HG02852 (cell line): Measurements from ENCODE around the gene RASSF10.

Source experiments
- ATAC-seq: cut with Tn5 transposase; IDR thresholded peaks from one replicate; pipeline ENCODE4 v1.9.1; 2021; ENCODE audit warnings: mild to moderate bottlenecking, moderate library complexity; ENCODE audit not compliant: unreplicated experiment

RASSF10 gene

DNA sequence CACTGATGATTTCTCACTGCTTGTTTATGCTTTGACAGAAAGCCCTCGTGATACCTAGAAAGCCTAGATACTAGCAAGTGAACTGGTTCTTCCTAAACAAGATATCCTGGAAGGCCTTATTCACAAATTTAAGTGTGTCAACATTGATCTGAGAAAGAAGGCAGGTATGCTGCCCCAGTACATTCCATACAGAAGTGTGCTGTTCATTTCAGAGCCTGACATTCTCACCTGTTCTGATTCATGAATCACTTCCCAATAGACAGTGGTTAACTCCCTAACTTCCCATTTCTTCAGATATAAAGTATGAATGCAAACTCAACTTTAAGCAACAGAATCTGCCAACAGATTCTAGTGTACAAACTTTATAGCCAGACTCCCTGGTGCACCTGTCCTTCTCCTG is 15.5 kb upstream of the RASSF10 start:
- no peak for ATAC-seq

DNA sequence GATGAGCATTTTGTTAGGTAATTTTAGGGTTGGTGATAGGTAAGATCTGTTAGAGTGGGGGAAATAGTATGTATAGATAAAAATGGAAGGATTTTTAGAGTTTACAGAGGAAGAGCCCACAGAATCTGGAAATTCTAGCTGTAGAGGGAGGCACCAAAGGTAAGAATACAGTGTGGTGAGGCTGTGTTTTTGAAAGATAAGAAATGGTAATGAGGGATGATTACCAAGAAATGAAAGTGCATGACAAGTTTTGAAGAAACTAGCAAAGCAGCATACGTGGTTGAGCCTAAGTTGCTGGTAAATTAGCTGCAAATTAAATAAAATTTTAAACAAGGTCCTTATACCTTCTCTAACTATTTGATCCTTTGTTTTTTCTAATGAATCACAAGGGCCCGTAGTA is 14.6 kb upstream of the RASSF10 start:
- no peak for ATAC-seq

DNA sequence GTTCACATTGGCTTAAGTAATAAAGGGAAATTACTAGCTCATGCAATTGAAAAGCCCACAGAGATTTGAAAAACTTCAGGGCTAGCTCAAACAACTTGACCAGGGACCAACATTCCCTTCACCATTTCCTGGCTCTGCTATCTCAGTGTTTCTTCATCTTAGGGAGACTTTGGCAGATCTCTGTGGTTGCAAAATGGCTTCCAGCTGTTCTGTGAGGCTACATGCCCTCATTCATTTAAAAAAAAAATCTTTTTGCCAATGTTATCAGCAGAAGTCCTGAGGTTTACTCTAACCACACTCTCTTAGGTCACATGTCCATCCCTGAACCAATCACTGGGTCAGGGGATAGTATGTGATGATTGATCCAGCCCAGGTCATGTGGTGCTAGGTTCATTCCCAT is 13.9 kb upstream of the RASSF10 start:
- no peak for ATAC-seq

DNA sequence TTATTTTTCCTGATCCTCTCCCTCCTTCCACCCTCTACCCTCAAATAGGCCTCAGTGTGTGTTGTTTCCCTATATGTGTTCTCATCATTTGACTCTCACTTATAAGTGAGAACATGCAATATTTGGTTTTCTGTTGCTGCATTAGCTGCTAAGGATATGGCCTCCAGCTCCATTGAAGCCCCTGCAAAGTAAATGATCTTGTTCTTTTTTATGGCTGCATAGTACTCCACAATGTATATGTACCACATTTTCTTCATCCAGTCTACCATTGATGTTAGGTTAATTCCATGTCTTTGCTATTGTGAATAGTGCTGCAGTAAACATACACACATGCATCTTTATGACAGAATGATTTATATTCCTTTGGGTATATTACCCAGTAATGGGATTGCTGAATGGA is 13.3 kb upstream of the RASSF10 start:
- ATAC-seq: no peak

DNA sequence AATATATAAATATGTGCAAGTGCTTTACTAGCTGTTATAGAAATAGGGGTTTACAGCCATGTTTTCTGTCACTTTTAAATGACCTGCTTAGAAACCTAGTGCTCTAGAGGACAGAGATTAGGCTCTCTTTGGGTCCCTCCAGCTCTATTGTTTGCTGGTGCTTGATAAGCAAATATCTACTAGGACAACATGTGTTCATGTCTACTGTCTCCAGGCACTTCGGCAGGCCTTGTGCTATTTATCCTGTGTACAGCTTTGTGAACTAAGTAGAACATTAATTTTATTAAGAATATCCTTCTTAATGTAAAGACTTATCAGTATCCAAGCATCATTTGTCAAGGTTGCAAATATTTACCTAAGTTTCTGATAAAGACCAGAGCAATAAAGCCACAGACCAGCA is 11.9 kb upstream of the RASSF10 start:
- no peak for ATAC-seq

DNA sequence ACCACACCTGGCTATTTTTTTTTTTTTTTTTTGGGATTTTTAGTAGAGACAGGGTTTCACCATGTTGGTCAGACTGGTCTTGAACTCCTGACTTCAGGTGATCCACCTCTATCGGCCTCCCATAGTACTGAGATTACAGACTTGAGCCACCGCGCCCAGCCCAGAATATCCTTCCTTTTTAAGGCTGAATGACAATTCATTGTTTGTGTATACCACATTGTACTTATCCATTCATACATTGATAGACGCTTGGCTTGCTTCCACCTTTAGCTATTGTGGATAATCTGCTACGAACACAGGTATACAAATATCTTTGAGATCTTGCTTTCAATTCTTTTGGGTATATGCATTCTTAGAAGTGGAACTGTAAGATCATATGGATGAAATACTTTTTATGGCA is 10.8 kb upstream of the RASSF10 start:
- ATAC-seq: no peak

DNA sequence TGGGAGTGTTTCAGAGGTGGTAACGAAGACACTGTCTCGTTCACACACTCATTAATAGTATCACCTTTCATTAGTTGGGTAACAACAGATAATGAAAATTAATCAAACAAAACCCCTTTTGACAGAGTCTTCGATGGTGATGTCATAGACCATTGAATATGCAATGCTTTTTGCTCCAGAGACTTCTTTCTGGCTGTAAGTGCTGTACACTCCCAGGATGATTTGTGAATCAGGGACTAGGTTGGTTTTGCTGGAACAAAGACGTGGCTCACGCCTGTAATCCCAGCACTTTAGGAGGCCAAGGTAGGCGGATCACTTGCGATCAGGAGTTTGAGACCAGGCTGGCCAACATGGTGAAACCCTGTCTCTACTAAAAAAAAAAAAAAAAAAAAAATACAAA is 9.5 kb upstream of the RASSF10 start:
- no peak for ATAC-seq

DNA sequence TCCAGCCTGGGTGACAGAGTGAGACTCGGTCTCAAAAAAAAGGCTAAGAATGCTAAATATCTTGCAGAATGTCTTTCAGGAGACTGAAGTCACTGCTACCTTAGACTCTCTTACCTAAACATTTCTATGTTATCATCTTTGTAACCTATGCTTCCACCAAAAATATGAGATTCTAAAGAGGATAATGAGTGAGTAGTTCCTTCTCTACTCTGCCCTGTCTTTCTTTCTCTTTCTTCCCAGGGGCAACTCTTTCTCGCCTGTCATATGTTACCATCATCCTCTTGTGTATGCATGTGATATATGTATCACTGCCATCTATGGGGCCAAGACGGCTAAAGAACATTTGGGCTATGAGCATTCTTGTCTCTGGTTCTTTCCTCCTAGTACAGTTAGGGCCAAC is 9.0 kb upstream of the RASSF10 start:
- no peak for ATAC-seq

DNA sequence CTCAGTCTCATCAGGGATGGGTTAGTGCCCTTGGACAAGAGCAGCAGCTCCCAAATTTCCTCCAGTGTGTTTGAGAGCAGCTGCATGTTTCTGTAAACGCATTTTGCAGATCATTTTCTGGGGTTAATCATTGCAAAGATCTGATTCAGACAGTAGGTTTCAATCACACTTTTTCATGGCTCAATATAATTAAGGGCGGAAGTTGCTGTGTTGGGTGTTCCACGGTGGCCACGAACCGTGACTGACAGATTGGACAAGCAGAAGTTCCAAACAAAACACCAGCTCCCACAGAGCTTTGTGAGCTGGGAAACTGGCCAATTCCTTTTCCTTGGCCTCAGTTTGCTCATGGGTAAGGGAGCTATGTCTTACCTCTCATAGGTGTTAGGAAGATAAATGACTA is 8.4 kb upstream of the RASSF10 start:
- ATAC-seq: no peak

DNA sequence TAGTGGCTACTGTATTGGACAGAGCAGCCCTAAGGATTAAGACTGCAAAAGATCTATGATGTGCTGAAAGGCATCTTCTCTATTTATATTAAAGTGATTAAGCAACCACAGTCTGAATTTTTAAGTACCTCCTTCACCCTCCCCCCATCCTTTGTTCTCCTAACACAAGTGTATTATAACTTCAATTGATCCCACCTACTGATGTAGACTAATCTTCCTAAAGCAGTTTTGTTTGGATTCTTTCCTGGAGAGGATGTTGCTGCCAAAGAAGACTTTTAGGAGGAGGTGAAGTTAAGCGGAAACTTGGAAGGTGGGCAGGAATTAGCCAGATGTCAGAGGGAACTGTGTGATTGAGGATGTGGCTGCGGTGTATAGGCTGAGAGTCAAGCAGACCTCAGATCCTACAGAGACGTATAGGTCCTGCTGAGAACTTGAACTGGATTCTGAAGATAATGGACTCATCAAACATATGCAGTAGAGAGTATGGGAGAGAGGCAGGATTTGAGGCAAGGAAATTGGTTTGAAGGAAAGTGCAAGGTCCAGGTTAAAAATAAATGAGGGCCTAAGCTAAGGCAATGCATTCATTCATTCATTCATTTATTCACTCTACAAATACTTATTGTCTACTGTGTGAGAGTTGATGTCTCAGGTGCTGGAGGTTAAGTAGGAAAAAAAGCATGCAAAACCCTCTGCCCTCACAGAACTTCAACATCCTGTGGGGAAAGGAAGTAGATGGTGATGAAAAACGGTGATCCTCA is 5.2 kb upstream of the RASSF10 start:
- ATAC-seq: no peak

DNA sequence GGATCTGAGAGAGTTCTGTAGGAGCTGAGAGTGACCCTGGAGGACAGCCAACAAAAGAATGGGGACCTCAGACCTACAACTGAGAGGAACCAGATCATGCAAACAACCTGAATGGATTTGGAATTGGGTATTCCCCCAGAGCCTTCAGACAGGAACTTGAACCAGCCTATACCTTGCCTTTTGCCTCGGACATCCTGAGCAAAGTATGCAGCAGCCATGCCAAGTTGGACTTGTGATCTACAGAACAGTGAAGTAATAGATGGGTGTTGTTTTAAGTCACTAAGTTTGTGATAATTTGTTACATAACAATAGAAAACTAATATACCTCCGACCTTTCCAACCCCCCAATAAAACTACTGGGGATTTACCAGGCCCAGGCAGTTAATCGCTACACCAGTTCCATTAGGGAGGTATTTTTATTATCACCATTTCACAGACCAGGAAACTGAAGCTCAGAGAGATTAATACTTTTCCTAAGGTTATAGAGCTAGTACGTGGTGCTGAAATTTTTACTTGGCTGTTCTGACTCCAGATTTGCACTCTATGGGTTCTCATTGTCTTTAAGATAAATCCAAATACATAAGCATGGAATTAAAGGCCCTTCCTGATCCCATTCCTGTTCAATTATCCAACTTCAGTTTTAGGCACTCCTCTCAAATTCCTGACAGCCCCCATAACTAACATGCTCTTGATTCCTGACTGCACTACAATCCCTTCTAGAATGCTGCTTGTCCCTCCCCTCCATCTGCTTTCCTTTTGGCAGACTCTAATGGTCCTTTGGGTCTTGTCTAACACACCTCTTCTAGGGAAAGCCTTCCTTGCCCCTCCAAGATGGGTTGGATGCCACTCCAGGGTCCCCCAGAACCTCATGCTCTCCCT is 1.7 kb upstream of the RASSF10 start:
- ATAC-seq: no peak

DNA sequence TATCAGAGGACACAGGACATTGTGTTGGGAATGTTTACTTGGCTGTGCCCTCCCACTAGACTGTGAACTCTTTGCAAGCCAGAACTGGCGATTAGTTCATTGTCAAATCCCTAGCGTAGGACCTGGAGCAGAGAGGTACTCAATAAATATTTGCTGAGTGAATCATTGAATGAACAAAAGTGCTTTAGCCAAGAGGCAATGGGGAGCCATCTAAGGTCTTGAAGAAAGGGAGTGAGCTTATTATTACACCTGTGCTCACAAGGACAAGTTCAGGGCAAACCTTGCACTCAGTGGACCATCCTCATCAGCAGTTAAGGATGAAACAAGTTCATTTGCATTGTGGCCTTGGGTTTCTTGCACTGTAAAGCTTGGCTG is 1.1 kb upstream of the RASSF10 start:
- ATAC-seq: no peak

DNA sequence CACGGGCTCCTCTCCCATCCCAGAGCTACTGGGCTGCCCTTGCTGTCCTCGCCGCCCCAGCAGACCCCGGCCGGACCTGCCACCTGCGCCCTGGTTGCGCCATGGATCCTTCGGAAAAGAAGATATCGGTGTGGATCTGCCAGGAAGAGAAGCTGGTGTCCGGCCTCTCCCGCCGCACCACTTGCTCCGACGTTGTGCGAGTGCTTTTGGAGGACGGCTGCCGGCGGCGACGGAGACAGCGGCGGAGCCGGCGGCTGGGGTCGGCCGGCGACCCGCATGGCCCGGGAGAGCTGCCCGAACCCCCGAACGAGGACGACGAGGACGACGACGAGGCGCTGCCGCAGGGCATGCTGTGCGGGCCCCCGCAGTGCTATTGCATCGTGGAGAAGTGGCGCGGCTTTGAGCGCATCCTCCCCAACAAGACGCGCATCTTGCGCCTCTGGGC is 382 bp downstream of the RASSF10 start:
- no peak for ATAC-seq

DNA sequence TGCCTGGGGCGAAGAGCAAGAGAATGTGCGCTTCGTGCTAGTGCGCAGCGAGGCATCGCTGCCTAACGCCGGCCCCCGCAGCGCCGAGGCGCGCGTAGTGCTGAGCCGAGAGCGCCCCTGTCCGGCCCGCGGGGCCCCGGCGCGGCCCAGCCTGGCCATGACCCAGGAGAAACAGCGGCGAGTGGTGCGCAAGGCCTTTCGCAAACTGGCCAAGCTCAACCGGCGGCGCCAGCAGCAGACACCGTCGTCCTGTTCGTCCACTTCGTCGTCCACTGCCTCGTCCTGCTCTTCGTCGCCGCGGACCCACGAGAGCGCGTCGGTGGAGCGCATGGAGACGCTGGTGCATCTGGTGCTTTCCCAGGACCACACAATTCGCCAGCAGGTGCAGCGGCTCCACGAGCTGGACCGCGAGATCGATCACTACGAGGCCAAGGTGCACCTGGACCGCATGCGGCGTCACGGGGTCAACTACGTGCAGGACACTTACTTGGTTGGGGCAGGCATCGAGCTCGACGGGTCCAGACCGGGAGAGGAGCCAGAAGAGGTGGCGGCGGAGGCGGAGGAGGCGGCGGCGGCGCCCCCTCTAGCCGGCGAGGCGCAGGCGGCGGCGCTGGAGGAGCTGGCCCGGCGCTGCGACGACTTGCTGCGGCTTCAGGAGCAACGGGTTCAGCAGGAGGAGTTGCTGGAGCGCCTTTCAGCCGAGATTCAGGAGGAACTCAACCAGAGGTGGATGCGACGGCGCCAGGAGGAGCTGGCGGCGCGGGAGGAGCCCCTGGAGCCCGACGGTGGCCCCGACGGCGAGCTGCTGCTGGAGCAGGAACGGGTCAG is 1.0 kb downstream of the RASSF10 start:
- ATAC-seq: no peak

DNA sequence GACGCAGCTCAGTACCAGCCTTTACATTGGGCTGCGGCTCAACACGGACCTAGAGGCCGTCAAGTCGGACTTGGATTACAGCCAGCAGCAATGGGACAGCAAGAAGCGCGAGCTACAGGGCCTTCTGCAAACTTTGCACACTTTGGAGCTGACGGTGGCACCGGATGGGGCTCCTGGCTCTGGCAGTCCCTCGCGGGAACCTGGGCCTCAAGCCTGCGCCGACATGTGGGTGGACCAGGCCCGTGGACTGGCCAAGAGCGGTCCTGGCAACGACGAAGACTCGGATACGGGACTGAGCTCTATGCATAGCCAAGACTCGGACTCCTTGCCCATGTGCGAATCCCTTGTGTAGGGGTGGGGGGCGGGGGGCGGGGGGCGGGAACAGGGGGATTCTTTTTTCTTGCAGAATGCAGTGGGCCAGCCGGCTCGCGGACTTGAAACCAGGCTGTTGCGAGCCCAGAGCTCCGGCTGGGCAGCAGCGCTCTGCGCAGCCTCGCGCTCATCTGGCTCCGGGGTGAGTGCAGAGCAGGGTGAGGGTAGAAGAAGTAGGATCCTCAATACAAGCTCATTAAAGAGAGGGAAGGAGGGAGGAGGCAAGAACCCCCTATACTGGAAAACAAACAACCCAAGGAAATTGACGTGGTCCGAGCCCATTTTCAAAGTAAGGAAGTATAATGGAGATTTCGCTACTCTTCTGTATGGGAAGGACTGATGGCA is 1.8 kb downstream of the RASSF10 start:
- ATAC-seq: no peak

DNA sequence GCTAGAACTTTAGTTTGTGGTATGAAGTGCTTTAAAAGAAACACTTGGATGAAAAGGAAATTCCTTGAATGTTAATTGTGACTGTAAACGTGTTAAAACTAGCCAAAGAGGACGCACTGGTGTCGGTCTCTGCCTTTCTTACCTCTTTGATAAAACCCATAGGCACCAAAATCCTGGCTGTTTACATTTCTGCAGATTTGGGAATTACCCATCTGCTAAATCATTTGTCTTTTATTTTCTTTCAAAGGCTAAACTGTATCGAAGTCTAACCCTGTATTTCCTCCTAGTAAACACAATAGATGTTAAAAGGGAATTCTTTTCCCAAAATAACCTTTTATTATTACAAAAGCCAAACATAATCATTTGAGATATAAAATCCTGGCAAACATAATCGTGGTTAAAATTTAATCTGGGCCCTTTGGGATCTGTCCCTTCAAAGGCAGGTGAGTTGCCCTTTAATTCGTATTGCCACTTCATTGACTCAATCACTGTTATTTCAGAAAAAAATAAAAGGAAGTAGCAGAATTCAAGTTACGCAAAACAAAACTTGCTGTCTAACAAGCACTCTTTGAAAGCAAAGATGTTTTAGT is 2.4 kb downstream of the RASSF10 start:
- ATAC-seq: no peak

DNA sequence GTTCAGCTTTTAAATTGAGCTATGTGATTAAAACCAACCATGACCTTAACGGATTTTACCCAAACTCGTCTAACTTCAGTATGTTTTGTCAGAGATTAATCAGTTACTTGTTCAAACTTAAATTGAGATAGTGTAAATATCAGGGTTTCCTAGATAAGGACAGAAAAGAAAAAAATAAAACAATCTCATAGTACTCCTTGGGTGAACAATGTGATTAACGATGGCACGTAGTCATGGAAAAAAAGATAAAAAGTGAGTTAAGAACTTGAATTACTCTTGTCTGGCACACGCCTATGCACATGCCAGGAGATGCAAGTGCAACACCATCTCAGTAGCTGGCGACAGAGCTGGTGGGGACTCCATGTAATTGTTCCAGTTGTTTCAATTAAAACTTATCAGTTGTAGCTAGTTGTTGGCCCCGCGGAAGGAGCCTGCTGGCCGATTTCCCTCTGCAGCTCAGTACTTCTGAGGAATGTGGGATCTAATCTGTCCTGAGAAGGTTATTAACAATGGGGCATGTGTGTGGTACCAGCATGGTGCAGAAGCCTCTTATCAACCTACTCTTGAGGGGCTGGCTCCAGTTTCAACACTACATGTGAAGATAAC is 3.0 kb downstream of the RASSF10 start:
- no peak for ATAC-seq

DNA sequence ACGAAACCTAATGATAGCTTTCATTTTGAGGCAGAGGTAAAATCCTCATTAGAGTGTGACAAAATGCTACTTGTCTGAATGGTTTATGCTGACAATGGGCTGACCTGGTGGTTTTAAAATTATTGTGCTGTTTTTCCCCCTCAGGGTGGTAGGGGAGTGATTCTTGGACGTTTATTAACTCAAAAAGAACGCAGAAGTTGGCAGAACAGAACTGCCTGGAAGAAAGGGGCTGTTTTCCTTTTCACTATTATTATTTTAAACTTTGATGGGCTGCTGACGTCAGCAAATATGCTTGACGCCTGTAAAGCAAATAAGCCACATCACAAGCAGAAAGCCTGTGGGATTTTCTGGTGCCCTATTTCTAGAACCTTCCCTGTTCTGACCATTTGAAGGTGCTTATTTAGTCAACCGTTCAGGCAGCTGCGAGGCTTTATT is 4.0 kb downstream of the RASSF10 start:
- ATAC-seq: no peak

DNA sequence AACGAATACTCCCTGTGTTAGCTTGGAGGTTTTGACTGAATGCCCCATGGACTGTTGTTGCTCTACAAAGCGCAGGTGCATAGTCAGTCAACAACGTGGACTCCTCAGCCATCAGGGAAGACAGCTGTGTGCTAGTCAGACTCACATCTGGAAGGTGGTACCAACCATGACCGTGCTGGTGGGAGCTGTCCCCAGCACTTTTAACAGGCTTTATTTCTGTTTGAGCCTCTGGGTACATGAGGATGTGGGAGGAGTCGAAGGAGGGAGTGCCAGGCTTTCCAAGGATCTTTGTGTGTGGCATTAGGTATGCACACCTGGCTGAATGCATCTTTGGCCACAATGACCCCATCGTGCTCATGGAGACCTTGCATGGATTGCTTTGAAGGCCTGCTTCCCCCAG is 6.6 kb downstream of the RASSF10 start:
- no peak for ATAC-seq

DNA sequence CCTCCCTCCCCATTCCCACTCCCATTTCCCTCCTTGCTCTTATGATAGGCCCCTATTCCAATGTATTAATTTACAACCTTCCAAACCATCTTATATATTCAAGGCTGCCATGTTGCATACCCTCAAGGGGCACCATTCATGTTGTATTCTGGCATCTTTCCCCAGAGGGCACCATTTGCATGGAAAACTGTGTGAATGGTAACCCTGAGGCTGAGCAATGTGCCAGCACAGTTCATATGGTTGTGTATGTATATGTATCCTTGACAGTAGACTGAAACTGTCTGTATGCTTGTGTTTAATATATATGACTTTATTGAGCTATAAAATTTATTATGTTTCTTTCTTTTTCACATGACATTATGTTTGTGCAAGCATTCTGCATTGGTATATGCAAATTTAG is 7.3 kb downstream of the RASSF10 start:
- no peak for ATAC-seq
